Measurements from ENCODE around the gene NPS.

Gene NPS, protein sequence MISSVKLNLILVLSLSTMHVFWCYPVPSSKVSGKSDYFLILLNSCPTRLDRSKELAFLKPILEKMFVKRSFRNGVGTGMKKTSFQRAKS

DNA sequence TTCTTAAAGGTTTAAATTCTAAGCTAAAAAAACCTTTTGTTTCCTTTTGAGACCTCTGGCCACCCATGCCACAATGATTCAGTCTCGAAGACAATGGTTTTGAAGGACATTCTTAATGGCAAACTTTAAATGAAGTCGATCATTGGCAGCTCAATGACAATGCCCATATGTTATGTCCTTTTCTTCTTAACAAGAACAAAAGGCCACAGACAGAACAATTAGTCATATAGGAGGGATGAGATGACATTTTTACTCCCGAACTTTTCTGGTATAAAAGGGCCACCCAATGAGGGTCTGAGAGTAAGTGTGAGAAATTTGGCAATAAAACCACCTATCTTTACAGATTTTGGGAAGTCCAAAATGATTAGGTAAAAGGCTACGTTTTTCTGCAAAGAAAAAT is at the start of gene NPS:
Gene NPS (plus strand): TSS at position 301 of the 400 bp plus-strand sequence. CDS start 60 bp downstream, at position 361.
- no peak for DNase-seq

DNA sequence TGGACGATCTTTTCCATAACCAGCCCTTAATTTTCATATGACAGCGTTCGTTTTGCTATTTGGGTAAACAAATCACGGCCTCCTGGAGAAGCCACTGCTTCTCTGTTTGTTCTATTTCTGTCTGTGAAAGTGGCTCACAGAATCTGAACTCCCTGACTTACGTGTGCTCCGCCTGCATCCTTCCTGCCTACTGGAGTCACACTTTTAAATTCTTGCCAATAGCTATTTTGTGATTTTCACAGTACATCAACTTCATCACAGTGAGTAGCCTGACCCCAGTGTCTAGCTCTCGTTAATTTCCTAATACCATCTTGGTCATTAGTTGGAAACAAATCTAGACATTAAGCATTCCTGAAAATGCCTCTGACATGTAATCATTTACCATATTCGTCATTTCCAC is 49.0 kb upstream of the NPS start:
- DNase-seq = no peak

- no peak for DNase-seq
Observed at GRCh38 chr10:127506094-127506493, 43.0 kb upstream of the NPS start.

- no peak for DNase-seq
Observed at GRCh38 chr10:127522298-127522697, 26.8 kb upstream of the NPS start.

- no peak for DNase-seq
Observed at GRCh38 chr10:127523476-127523875, 25.6 kb upstream of the NPS start.

DNA sequence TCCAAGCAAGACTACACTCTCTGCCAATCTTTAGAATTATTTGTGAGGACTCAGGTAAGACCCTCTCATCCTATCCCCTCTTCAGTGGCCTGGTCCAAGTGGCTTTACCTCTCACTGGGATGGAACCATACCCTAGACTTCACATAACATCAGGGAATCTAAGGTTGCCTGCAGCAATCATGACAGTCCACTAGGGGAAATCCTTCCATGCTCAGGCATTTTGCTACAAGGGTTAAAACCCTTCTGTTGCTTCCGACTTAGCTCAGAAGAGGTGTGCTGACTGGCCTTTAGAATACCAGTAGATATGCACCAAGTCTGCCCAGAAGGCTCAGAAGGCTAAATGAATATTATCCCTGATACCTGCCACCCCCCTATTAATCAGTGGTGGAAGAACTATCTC is 24.9 kb upstream of the NPS start:
- DNase-seq = no peak

GRCh38 chr10:127524908-127525665 is 24.0 kb upstream of the NPS start:
- DNase-seq = no peak

- DNase-seq = no peak
Observed at GRCh38 chr10:127525686-127526085, 23.4 kb upstream of the NPS start.

DNA sequence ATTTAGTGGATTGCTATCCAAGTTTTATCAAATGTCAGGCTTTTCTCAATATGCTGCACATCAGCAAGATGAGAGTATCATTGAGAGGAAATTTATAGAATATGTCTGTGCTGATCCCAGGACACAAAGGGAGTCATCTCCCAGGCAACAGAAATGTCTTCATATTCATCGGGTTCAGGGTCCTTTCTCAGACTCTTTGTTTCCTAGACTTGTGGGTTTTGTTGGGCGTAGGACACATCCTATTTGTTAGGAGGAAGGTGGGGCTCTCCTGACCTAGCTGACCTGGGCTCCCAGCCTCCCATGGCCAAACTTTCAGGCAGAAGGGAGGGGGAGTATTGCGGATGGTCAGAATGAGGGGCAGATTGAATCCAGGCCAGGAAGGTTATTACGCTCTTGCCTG is 22.9 kb upstream of the NPS start:
- DNase-seq = no peak

DNA sequence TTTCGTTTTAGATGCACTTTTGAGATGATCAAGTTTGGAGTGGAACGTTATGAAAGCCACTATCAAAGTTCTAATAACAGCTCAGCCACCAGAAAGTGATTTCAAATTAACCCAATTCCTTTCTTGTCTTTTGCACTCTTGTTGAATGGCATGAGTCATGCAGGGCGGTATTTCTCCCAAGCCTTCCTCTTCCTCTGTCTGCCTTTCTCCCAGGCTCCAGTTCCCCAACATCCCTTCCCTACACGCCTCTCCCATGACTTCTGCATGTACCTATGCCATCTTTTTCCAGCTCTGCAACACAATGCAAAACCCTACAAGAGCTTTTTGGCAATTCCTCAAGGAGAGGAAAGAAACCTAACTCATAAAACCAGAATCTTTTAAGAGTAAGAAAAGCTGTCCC is 21.8 kb upstream of the NPS start:
- DNase-seq = no peak

GRCh38 chr10:127527891-127528290 is 21.2 kb upstream of the NPS start:
- no peak for DNase-seq

GRCh38 chr10:127532193-127532592 is 16.9 kb upstream of the NPS start:
- DNase-seq = no peak

GRCh38 chr10:127532659-127533058 is 16.4 kb upstream of the NPS start:
- no peak for DNase-seq

DNA sequence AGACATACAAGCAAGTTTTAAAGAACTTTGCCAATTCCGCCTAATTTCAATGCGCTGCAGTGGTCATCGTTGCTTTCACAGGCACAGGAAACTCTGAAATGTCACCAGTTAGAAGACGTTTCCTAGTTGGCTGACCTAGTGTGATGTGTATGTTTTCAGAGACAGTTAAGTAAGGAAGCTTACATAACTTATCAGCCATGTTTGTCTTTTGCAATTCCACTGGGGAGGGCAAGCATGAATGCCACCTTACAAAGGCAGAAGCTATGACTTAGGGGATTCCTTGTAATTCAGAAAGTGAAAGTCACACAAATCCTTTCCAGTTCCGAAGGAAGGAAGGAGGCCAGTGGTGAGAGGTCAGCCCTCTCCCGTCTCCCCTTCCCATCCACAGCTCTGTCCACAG is 15.0 kb upstream of the NPS start:
- no peak for DNase-seq

DNA sequence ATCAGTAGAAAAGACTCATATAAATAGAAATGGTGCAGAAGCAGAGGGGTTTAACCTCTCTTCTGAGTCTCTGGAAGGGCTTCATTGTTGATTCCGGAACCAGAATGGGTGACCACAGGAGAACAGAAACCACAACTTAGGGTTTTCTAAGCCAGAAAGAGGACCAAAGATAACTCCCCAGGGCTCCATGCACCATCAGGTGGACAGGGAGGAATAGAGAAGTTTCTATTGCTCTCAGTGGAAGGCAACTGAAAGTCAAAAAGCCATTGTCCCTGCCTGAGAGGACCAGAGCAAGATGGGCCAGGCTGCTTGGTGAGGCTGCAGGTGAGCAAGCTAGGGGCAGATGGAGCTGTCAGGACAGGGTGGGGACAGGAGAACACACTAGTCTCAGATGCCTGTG is 14.6 kb upstream of the NPS start:
- DNase-seq = no peak

DNA sequence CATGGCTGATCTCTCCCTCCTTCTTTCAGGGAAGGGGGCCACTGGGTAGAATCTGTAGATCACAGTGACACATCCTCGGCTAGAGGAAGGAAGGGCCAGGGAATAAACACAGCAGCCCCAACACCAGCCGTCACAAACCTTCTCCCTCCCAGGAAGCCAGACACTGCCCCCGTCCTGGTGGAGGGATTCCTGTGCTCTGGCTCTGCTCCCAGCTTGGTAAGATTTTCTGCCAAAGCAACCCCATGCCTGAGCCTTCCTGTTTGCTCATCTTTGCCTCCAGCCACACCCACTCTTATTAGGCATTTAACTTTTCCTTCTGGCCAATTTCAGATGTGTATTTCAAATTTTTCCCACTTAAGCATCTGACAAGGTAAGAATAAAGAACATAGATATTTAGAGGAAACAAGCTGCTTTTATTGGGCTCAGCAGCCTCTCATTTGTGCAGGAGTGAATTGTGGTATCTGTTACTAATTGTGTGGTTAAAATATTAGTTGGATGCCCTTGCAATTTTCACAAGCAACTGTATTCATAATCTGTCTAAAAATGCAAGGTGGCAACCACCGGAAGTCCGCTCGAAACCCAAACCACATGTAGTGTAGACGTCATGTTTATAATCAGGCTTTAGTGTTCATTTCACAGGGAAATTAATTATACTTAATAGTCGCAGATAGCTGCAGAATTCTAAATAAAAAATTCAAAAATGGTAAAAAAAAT is 13.2 kb upstream of the NPS start:
- no peak for DNase-seq

- no peak for DNase-seq
Observed at GRCh38 chr10:127536972-127537760, 11.9 kb upstream of the NPS start.

GRCh38 chr10:127537924-127538323 is 11.2 kb upstream of the NPS start:
- DNase-seq = no peak

DNA sequence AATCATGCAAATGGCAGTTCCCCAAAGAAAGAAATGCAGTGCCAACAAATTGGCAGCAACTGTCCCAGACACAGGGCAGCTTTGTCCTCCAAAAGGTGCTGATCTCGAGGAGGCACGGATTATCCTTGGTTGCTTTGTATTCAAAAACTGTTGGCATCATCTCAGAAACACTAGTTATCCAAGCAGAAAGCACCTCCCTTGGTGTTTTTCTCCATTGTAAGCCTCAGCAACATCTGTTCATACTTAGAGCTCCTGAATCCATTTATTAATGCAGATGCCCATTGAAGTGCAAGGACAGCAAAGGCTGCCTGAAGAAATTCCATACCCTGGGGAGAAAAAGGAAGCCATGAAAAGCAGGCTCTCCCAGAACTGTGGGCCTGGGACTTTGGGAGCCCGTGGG is 1.1 kb upstream of the NPS start:
- no peak for DNase-seq

- DNase-seq = no peak
Observed at GRCh38 chr10:127550861-127551260, 1.8 kb downstream of the NPS start.

- no peak for DNase-seq
Observed at GRCh38 chr10:127552446-127552845, 3.3 kb downstream of the NPS start.

DNA sequence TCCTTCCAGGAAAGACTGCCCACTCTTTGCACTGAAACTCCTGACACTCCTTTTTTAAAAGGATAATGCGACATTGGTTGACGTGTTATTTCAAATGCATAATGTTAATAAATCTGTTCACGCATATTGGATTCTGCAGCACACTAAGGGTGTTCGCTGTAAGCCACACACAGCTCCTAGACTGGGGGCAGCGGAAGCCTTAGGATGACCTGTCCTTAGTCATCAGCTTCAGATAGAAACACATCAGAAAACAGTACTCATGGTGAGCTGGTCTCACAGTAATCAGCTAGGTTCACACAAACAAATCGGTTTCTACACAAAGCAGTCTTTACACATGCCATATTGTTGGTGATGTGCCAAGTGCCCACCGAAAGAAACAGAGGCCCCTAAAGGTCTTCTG is 4.3 kb downstream of the NPS start:
- DNase-seq = no peak

DNA sequence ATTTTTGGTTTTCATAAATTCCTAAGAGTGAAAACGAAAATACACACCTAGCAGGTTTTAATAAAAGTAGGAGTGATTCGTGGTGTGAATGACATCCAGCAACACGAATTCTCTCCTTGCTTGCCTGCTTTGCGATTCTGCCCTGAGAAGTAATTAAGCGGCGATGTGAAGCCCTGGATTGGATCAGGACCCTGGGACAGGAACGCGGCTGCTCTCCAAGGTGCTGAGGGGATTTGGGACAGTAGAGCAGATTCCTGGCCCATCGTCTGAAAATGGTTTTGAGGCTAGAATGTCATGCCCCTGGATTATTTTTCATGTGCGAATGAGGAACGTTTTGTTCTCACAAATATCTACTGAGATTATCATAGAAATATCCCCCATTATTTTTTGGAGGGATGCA is 7.8 kb downstream of the NPS start:
- no peak for DNase-seq

- DNase-seq = no peak
Observed at GRCh38 chr10:127561647-127562046, 12.5 kb downstream of the NPS start.

Data from CD4-positive, alpha-beta T cell treated with Interleukin-4 for 4 hours (primary cell).